GM12875 (cell line): ENCODE results near the gene MIPEP.

ENCODE experiments used
- H3K4me3 ChIP-seq: one replicate; pipeline ENCODE4 v1.5.1; 2011; ENCODE audit warnings: low read depth, low read length, control low read depth
- CTCF ChIP-seq: IDR thresholded peaks from 2 replicates; pipeline ENCODE4 v1.5.1; 2011; ENCODE audit warnings: low read depth, mild to moderate bottlenecking, control low read depth, inconsistent platforms, low read length, moderate library complexity, borderline replicate concordance; ENCODE audit not compliant: insufficient read depth

MIPEP gene

DNA sequence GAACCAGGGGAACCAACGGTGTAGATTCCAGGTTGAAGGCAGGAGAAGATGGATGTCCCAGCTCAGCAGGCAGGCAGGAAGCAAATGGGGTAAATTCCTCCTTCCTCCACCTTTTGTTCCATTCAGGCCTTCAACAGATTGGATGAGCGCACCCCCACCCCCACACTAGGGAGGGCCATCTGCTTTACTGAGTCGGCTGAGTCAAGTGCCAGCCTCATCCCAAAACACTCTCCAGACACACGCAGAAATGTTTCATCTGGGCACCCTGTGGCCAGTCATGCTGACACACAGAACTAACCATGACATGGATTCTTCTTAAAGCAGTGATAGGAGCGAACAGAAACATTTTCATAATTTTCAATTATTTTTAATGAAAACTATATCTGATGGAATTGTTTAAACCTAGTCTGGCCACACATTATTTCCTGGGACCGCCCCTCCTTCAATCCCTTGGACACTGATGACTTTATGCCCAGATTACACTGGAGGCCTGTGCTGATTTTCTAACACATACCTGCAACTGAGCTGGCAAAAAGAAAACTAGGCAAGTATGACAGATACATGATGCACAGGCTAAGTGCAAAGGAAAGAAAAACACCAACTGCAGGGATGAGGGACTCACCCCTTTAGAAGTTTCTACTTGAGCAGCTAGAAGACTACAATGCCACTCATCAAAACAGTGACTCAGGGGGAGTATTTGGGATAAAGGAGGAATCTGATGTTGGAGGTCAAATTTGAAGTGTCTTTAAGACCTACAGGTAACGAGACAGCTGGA is 164.8 kb downstream of the MIPEP start:
- no peak for TF ChIP-seq CTCF

GRCh38 chr13:23723471-23723870 is 165.7 kb downstream of the MIPEP start:
- no peak overlapping the region for H3K4me3 ChIP-seq

More for the DNA sequence above, 164.8 kb downstream of the MIPEP start:
- H3K4me3 ChIP-seq: no peak overlapping the region

DNA sequence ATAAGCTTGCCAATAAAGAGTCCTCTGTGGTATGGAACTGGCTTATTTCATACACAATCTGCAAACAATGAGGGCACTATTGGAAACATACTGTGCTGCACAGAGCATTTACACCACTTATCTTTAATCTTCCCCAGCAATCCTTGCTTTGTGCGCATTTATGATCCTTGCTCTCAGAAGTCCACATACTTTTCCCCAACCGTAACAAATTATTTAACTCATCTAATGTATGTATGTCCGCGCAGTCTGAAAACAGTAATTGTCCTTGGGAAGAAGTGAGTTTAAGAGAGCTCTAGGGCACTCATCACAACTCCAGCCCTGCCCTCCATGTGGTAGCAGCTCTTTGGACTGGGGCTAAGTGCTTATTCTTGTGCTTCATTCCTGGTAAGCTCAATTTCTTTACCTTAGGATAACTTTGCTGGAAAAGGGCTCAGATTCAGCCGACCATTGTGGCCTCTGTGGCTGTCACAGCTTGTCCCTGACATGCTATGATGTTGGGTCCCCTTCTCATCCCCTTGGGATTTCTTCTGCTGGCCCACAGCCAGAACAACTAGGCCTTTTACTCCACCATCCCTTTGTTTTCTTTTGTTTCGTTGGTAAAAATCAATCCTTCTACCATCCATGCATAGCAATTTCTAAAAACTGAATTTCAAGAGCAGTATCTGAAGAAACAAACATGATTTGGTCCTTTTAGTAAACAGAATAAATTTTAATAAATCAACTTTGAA is 166.3 kb downstream of the MIPEP start:
- H3K4me3 ChIP-seq: no peak overlapping the region
- no peak for TF ChIP-seq CTCF

More at GRCh38 chr13:23723471-23723870, 165.7 kb downstream of the MIPEP start:
- no peak for TF ChIP-seq CTCF

DNA sequence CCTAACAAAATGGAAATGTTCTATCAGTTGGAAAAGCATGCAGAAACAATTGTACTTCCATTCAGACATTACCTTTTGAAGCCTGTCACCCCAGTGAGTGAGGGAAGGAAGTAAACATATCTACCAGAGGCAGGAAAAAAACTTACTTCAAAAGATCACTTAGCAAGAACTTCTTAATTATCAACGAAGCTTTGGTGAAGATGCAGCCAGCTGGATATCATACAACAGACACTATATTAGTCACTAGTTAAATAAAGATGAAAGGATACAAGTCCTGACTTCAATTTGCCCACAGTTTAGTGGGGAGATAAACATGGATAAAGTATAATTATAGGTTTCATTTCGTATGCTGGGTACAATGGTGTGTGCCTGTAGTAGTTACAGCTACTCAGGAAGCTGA is 170.2 kb downstream of the MIPEP start:
- H3K4me3 ChIP-seq: no peak overlapping the region
- TF ChIP-seq CTCF: no peak

GRCh38 chr13:23716401-23716800 is 172.8 kb downstream of the MIPEP start:
- no peak for TF ChIP-seq CTCF
- no peak overlapping the region for H3K4me3 ChIP-seq

- peak; percentile 26; the same call in 1 of the 2 replicates for TF ChIP-seq CTCF
- H3K4me3 ChIP-seq: no peak overlapping the region
These were observed 173.4 kb downstream of the MIPEP start for GRCh38 chr13:23715762-23716235.
